ENCODE measurements around the gene KCNG2. TPM values are rescaled to one million over a fixed set of nuclear protein-coding genes. Genes with fewer than 3 reads are reported as not detected.

Gene KCNG2
- total RNA-seq, 1 donor from 2014 or later, result not detected

DNA sequence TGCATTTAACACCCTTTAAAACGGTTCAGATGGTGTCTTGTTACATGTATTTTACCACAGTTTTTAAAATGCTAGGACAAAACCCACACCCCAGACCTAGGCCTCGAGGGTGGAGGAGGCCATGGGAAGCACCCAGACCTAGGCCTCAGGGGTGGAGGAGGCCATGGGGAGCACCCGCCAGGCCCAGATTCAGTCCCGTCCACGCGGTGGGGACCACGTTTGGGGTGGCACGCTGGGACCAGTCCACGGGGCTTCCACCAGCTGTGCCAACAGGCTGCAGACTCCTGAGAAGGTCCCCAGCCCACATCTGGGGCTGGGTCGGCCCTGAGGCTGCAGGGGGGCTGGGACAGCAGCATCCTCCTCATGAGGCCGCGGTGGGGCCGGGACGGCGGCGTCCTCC is 90.3 kb downstream of the KCNG2 start:
- peak; percentile 35 for DNase-seq (ENCODE audit: missing footprints)
- intact Hi-C loops (cut with DNase I), result no loop called here
- no peak for ATAC-seq

DNA sequence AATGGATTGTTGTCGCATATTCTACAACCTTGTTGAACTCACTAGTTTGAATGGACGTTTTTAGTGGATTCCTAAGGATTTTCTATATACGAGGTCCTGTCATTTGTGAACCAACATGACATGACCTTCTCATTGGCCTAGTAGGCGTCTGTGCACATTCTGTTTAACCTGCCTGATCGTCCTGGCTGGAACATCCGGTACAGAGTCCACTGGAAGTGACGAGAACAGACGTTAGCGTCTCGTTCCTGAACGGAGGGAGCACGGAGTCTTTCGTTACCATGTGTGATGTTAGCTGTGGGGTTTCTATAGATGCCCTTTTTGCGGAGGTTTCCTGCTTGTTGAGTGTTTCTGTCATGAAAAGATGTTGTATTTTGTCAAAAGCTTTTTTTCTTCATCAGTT is 91.8 kb downstream of the KCNG2 start:
- ATAC-seq (no peak), DNase-seq (ENCODE audit: missing footprints) (peak; percentile 39)
- intact Hi-C loops (cut with DNase I), result no loop called here

DNA sequence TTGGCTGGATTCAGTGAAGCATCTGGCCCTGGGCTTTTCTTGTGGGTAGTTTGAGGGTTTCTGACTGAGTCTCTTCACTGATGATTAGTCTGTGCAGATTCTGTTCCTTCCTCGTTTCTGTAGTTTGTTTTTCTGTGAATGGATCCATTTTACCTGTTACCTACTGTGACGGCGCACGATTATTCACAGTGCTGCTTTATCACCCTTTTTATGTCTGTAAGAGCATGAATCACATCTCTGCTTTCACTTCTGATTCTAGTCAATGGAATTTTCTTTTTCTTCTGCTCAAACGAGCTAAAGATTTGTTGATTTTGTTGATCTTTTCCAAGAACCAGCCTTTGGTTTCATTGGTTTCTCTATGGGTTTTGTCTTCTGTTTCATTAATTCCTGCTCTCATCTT is 92.9 kb downstream of the KCNG2 start:
- no peak for ATAC-seq
- intact Hi-C loops (cut with DNase I), result no loop called here

DNA sequence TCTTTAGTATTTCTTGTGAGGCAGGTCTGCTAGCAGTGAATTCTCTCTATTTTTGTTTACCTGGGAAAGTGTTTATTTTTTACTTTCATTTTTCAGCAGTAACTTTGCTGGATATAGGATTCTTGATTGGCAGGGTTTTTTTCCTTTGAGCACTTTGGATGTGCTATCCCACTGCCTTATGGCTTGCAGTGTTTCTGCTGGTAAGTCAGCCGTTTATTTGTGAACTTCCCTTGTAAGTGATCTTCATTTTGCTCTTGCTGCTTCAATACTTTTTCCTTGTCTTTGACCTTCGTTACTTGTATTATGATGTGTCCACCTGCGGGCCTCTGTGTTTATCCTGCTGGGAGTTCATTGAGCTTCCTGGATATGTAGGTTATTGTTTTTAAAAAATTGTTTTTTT is 99.0 kb downstream of the KCNG2 start:
- ATAC-seq (no peak), DNase-seq (ENCODE audit: missing footprints) (no peak)
- intact Hi-C loops (cut with DNase I), result no loop called here

More for the DNA sequence above, 92.9 kb downstream of the KCNG2 start:
- DNase-seq (ENCODE audit: missing footprints), result peak; percentile 7

DNA sequence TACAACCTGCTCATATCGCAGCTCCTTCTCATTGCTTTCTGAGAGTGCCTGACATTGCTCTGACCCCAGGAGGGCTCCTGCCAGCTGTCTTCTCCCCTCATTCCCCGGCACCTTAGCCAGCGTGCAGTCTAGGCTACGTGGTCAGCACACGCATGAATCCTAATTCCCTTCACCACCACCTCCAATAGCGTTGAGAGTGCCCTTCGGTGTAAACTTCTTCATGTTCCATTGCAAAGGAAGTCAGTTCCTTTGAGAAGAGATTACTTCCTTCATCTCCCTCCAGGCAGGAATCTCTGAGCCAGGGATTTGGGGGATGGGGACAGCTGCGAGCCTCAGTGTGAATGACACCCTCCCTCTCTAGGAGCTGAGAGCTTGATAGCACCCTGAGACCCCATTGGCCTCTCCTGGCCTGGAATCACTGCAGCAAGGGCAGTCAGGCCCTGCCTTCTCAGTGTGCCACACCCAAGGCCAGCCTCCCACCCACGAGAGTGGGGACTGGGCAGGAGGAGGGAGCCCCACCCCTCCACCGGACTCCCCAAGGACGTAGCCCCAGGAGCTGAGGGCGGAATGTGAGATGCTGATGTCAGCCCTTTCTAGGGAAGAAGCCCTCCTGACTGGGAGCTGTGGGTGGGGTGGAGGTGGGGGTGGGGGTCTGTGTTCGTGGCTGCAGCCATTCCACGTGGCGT is 100.3 kb downstream of the KCNG2 start:
- ATAC-seq (no peak), DNase-seq (ENCODE audit: missing footprints) (peak; percentile 18)
- intact Hi-C loops (cut with DNase I), result no loop called here

DNA sequence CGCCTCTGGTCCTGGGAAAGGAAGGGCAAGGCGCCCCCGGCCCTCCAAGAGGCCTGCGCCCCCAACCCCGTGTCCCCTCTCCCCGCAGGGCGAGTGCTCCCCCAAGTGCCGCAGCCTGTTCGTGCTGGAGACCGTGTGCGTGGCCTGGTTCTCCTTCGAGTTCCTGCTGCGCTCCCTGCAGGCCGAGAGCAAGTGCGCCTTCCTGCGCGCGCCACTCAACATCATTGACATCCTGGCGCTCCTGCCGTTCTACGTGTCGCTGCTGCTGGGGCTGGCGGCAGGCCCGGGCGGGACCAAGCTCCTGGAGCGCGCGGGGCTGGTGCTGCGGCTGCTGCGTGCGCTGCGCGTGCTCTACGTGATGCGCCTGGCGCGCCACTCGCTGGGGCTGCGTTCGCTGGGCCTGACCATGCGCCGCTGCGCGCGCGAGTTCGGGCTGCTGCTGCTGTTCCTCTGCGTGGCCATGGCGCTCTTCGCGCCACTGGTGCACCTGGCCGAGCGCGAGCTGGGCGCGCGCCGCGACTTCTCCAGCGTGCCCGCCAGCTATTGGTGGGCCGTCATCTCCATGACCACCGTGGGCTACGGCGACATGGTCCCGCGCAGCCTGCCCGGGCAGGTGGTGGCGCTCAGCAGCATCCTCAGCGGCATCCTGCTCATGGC is 101.3 kb downstream of the KCNG2 start:
- ATAC-seq, result no peak
- intact Hi-C loops (cut with DNase I), result no loop called here
- peak; percentile 65 for DNase-seq (ENCODE audit: missing footprints)

DNA sequence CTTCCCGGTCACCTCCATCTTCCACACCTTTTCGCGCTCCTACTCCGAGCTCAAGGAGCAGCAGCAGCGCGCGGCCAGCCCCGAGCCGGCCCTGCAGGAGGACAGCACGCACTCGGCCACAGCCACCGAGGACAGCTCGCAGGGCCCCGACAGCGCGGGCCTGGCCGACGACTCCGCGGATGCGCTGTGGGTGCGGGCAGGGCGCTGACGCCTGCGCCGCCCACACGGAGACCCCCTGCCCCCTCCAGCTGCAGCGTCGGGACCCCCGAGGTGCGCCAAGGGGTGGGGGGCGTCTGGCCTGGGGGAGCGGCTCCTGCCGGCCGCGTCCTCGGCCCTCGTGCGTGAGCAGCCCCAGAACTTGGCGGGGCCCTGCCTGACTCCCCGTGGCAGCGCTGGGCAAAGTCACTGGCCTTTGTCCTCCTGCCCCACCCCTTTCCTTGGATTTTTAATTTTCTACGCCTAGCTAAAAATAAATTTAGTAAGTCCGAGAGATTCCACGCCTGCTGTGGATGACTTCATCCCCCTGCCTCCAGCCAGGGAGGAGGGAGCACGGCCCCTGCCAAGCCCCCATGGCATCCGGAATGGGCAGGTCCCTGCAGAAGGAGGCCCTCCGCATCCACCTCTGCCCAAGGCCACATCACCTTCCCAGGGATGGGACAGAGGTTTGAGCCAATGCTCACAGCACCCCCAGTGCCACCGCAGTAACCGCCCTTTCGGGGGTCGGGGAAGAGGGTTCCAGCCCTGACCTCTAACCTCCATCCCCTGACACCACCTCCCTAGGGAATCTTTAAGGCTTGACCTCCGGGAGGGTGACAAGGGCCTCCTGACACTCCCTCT is 102.1 kb downstream of the KCNG2 start:
- DNase-seq (ENCODE audit: missing footprints) (peak; percentile 37), ATAC-seq (no peak)
- intact Hi-C loops (cut with DNase I), result no loop called here

DNA sequence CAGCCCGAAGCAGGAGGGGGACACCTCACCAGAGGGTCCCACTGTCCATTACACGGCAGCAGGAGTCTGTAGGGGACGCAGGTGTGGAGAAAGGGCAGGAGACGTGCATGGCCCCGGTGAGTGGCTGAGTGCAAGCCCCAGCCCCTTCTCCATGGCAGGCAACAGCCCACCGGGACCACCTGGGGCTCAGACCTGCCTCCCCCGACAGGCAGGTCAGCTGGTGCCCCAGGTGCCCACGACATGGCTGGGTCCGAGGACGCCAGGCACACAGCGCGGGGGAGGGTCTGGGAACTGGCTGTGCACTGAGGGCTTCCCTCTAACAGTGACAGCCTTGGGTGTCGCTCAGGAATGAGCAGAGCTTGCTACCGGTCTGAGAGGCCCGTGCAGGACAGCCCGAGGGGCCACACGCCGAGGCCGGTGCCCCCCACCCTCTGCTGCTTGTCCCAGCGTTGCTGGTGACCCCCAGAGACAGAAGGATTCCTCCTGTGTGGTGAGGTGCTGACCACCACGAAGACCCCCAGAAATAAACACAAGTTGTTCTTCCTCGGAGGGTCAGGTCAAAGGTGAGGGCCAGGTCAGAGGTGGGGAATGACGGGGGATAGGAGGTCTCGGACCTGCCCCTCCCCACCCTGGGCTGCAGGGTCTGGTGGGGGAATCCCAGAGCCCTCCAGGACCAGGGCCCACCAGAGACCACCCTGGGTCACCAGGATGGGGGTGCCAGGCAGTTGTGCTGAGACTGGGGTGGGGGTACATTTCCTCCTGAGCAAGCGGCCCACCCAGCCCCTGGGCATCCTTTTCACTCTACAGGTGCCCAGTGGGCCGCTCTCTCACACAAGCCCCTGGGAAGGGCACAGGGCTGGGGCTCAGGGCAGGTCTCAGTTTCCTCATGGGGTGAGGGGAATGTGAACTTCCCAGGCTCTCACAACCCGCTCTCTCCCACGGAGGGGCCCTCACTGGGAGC is 103.2 kb downstream of the KCNG2 start:
- no peak for ATAC-seq
- DNase-seq (ENCODE audit: missing footprints), result peak; percentile 66
- intact Hi-C loops (cut with DNase I), result no loop called here

DNA sequence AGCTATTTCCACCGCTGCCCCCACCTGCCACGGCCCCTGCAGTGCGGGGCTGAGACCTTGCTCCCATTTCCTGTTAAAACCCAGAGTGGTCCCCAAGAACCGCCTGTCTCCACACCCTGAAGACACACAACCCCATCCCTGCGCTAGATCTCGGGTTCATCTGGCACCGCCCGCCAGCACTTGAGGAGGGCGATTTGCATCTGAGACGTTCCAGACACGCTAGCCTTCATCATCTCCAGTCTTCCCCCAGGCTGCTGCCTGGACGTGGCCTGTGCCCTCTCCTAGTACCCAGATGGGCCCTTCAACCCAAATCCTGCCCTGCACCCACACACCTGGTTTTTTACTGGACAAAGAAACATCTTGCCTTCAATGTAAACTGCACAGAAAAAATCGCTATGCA is 103.9 kb downstream of the KCNG2 start:
- intact Hi-C loops (cut with DNase I), result no loop called here
- no peak for ATAC-seq
- DNase-seq (ENCODE audit: missing footprints), result peak; percentile 34

DNA sequence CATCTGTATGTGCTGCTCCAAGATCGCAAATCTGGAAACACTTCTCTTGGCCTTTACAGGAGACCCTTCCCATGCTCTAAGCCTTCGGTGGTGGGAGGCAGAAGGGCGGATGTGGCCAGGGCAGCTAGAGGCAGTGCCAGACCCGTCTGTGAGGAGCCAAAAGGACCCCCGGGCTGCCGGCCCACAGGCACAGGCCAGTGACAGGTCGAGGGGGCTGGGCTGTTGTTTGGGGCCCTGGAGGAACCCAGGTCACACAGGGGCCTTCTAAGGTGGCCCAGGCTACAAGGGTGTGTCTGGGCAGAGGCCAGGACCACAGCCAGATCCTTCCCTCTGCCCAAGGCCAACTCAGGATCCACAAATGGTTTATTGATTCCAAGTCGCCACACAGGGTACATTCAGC is 104.3 kb downstream of the KCNG2 start:
- no peak for ATAC-seq
- DNase-seq (ENCODE audit: missing footprints), result peak; percentile 40

DNA sequence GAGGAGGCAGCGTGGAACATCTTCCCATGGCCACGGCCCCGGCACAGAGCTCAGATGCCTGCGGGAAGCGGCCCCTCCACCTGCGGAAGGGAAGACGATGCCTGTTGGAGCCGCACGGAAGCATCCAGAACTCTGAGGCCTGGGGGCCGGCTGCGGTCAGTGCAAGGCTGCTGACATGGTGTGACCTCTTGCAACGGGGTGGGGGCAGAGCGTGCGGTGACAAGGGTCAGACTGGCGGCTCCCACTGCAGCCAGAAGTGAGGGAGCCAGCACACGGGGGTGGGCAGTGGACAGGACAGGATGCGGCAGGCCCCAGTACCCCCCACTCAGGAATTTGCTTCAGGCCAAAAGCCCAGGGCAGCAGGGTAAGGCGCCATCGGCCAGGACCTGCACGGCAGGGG is 104.9 kb downstream of the KCNG2 start:
- intact Hi-C loops (cut with DNase I), result no loop called here

More for the DNA sequence above, 104.3 kb downstream of the KCNG2 start:
- intact Hi-C loops (cut with DNase I), result no loop called here

DNA sequence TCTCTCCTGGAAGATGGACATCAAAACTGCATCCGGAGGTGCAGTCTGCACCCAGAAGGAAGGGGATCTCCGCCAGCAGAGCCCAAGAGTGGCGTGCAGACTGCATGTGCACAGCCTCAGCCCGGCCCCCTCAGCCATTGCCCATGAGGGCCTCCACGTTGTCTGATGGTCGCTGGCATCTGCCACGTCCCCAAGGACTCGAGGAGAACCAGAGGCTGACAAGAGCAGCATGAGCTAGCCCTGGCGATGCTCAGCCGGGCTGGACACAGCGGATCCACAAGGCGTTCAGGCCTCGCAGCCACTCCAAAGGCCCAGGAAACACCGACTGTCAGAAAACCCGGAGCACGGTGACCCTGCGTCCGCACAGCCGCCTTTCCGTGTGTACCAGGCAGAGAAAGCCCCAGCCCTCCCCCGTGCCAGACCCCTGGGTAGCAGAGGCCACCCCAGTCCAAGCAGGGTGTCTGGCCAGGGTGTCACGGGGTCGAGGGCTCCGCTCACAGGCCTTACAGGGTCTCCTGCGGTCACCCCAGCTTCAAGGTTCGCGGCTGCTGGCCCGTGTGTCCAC is 105.4 kb downstream of the KCNG2 start:
- ATAC-seq, result no peak
- peak; percentile 50 for DNase-seq (ENCODE audit: missing footprints)
- intact Hi-C loops (cut with DNase I), result no loop called here

More for the DNA sequence above, 104.9 kb downstream of the KCNG2 start:
- ATAC-seq (no peak), DNase-seq (ENCODE audit: missing footprints) (peak; percentile 39)

DNA sequence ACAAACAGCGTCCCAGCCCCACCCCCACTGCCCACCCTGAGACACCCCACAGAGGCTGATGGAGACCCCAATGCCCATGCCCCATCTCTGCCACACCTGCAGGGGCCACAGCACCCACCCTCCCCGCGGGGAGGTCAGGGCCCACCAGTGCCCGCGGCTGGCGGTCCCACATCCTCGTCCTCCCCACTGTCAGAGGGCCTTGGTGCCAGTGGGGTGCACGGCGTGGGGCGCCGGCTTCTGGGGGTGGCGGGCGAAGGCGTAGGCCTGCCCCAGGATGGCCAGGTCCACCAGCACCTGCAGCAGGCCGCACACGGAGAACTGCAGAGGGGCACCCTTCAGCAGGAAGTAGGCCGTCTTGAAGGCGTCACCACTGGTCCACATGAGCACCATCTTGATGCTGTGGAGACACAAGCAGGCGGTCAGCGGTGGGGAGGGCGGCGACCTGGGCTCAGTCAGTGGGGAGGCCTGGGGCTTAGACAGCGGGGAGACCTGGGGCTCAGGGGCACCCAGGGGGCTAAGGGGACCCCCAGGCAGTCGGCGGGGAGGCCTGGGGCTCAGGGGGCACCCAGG is 106.1 kb downstream of the KCNG2 start:
- DNase-seq (ENCODE audit: missing footprints) (peak; percentile 22), ATAC-seq (peak; percentile 4)
- intact Hi-C loops (cut with DNase I), result no loop called here

DNA sequence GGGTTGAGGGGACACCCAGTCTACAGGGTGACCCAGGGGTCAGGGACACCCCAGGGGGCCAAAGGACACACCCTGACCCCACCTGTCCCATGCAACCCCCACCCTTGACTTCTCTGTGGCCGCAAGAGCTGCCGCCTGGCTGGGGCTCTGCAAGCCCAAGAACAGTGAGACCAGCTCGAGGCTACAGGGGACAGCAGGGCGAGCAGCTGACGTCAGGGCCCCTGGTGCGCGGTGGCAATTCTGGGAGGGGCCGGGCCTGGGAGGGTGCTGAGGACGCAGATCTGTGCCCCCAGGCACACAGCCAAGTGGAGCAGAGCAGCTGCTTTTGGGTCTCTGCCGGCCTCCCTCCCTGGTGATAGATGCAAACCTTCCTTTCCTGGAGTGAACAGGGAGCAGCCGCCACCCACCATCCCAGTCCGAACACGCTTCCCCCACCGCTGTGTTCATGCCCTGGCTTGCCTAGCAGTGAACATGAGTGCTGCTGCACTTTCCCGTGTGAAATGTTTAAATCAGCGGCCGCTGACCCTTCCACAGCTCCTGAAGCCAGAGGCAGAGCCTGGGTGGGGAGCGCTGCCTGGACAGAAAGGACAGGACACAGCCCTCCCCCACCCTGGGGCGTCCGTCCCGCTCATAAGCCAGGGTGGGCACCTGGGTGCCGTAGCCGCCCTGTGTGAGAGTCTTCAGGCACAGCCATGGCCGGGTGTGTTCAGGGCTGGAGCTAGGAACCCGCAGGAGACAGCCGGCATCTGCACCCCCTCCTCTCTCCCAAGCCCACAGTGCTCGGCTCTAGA is 106.8 kb downstream of the KCNG2 start:
- DNase-seq (ENCODE audit: missing footprints) (peak; percentile 64), ATAC-seq (peak; percentile 12)
- intact Hi-C loops (cut with DNase I), result no loop called here

DNA sequence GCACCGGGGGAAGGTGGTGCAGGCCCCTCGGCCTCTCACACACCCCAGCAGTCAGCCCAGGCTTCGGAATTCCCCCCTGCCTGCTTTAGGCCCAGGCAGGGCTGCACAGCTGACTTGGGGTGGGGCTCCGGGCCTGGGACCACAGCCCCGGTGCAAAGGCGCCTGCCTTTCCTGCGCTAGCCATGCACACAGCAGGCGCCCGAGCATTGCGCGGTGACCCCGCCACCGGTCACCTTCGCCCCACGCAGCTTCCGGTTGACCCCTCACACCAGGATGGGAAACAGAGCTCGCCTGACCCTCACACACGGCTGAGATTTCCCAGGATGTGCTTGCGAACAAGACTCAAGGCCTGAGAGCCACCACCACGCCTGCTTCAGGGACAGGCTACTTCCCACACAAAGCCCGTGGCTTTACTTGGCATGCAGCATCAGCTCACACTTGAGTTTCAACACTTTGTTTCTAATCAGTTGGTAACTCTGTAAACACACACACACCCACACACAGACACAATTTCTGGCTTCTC is 107.7 kb downstream of the KCNG2 start:
- intact Hi-C loops (cut with DNase I), result no loop called here
- no peak for ATAC-seq
- peak; percentile 41 for DNase-seq (ENCODE audit: missing footprints)

DNA sequence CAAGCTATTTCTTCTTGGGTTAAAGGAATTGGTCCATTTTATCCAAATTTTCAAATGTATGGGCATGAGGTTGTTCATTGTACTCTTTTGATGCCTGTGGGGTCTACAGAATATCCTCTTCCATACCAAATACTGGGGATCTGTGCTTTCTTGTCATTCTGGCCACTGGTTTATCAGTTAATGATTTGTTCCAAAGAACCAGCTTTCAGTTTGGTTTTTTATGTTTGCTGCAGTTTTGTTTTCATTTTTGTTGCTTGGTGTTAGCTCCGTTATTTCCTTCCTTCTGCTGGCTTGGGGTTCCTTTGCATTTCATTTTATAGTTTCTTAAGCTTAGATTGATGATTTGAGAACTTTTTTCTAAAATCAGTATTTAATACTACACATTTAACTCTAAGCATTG is 108.3 kb downstream of the KCNG2 start:
- intact Hi-C loops (cut with DNase I), result no loop called here
- no peak for ATAC-seq

DNA sequence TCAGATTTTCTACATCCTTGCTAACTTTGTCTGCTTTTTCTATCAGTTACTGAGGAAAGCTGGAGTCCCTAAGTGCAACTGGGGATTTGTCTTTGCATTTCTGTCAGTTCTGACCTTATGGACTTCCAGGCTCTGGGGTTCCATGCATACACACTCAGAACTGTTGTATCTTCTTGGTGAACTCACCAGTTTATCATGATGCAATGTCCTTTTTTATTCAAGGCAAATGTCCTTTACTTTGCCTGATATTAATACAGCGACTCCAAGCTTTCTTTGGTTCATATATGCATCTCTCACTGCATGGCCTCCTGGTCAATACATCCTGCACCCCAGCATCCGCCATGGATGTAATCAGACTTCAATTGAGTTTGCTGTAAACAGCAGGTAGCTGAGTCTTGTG is 109.0 kb downstream of the KCNG2 start:
- intact Hi-C loops (cut with DNase I), result no loop called here
- no peak for DNase-seq (ENCODE audit: missing footprints)
- no peak for ATAC-seq

More for the DNA sequence above, 108.3 kb downstream of the KCNG2 start:
- DNase-seq (ENCODE audit: missing footprints), result no peak
